ENCODE results near the gene MME.

MME gene

GRCh38 chr3:155096303-155097008 is 16.3 kb downstream of the MME start:
- Histone ChIP-seq H3K4me3 (ENCODE audit: low read length) (peak overlapping the region; percentile 26; the same call in 1 of the 2 replicates), H3K27ac (ENCODE audit: low read length) (peak overlapping the region; percentile 68), H3K4me1 (ENCODE audit: low read length) (peaks cover 49% of the 10 kb centered on the region), H3K27me3 (ENCODE audit: low read depth, low read length) (no peaks in the 10 kb centered on the region), H3K36me3 (replicated peaks; ENCODE audit: low read depth, low read length) (no peaks in the 10 kb centered on the region), H3K79me2 (ENCODE audit: low read length) (no peaks in the 10 kb centered on the region), H2AFZ (ENCODE audit: low read depth, low read length) (no peak overlapping the region), H4K20me1 (ENCODE audit: insufficient read depth, low read length) (no peaks in the 10 kb centered on the region), H3K4me2 (ENCODE audit: low read length) (peak overlapping the region; percentile 51), H3K9me3 (ENCODE audit: insufficient read depth, low read length) (no peaks in the 10 kb centered on the region), H3K9ac (ENCODE audit: low read length) (no peak overlapping the region; the same call in 1 of the 2 replicates)
- TF ChIP-seq CTCF (IDR thresholded peaks at IDR 0.05; ENCODE audit: low read depth, low read length) (no peak), EZH2phosphoT487 (IDR thresholded peaks at IDR 0.05; ENCODE audit: low read depth) (no peak)

DNA sequence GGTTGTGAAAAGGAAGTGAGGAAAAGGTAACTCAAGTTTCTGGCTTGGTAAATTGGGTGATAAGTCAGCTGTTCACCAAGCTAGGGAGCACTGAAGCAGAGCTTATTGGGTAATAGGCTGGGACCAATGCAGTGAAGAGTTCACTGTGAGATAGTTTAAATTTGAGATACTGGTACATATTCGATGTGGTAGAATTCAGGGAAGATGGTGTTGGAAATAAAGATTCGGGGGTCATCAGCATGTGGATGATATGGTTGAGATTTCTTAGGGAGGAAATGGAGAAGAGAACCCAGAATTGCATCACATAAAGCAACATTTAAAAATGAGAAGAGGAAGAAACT is 16.9 kb downstream of the MME start:
- H3K27me3 ChIP-seq (ENCODE audit: low read depth, low read length): no peaks in the 10 kb centered on the region
- no peaks in the 10 kb centered on the region for H4K20me1 ChIP-seq (ENCODE audit: insufficient read depth, low read length)
- TF ChIP-seq EZH2phosphoT487 (IDR thresholded peaks at IDR 0.05; ENCODE audit: low read depth) (no peak), CTCF (IDR thresholded peaks at IDR 0.05; ENCODE audit: low read depth, low read length) (no peak)
- peak overlapping the region; percentile 26; the same call in 1 of the 2 replicates for H3K4me3 ChIP-seq (ENCODE audit: low read length)
- no peaks in the 10 kb centered on the region for H3K36me3 ChIP-seq (replicated peaks; ENCODE audit: low read depth, low read length)
- no peaks in the 10 kb centered on the region for H3K79me2 ChIP-seq (ENCODE audit: low read length)
- peak overlapping the region; percentile 68 for H3K27ac ChIP-seq (ENCODE audit: low read length)
- peak overlapping the region; percentile 0; the same call in 1 of the 2 replicates for H2AFZ ChIP-seq (ENCODE audit: low read depth, low read length)
- peaks cover 51% of the 10 kb centered on the region for H3K4me1 ChIP-seq (ENCODE audit: low read length)
- no peaks in the 10 kb centered on the region for H3K9me3 ChIP-seq (ENCODE audit: insufficient read depth, low read length)
- no peak overlapping the region; the same call in 1 of the 2 replicates for H3K9ac ChIP-seq (ENCODE audit: low read length)
- H3K4me2 ChIP-seq (ENCODE audit: low read length): peak overlapping the region; percentile 51

- H3K4me3 ChIP-seq (ENCODE audit: low read length): no peak overlapping the region
- no peaks in the 10 kb centered on the region for H4K20me1 ChIP-seq (ENCODE audit: insufficient read depth, low read length)
- H3K4me2 ChIP-seq (ENCODE audit: low read length): no peak overlapping the region
- H3K27ac ChIP-seq (ENCODE audit: low read length): no peak overlapping the region
- H3K4me1 ChIP-seq (ENCODE audit: low read length): peaks cover 40% of the 10 kb centered on the region
- H3K9ac ChIP-seq (ENCODE audit: low read length): no peak overlapping the region
- TF ChIP-seq CTCF (IDR thresholded peaks at IDR 0.05; ENCODE audit: low read depth, low read length) (no peak), EZH2phosphoT487 (IDR thresholded peaks at IDR 0.05; ENCODE audit: low read depth) (no peak)
- no peaks in the 10 kb centered on the region for H3K36me3 ChIP-seq (replicated peaks; ENCODE audit: low read depth, low read length)
- no peaks in the 10 kb centered on the region for H3K79me2 ChIP-seq (ENCODE audit: low read length)
- no peak overlapping the region for H2AFZ ChIP-seq (ENCODE audit: low read depth, low read length)
- no peaks in the 10 kb centered on the region for H3K9me3 ChIP-seq (ENCODE audit: insufficient read depth, low read length)
- no peaks in the 10 kb centered on the region for H3K27me3 ChIP-seq (ENCODE audit: low read depth, low read length)
Measured at GRCh38 chr3:155101398-155101797, 21.3 kb downstream of the MME start.

GRCh38 chr3:155102329-155102728 is 22.2 kb downstream of the MME start:
- no peak overlapping the region for H2AFZ ChIP-seq (ENCODE audit: low read depth, low read length)
- no peak for TF ChIP-seq EZH2phosphoT487 (IDR thresholded peaks at IDR 0.05; ENCODE audit: low read depth)
- TF ChIP-seq CTCF (IDR thresholded peaks at IDR 0.05; ENCODE audit: low read depth, low read length): no peak
- H3K4me1 ChIP-seq (ENCODE audit: low read length): peaks cover 30% of the 10 kb centered on the region
- H3K27me3 ChIP-seq (ENCODE audit: low read depth, low read length): no peaks in the 10 kb centered on the region
- H3K36me3 ChIP-seq (replicated peaks; ENCODE audit: low read depth, low read length): no peaks in the 10 kb centered on the region
- H3K79me2 ChIP-seq (ENCODE audit: low read length): no peaks in the 10 kb centered on the region
- H3K4me3 ChIP-seq (ENCODE audit: low read length): no peak overlapping the region
- H3K9me3 ChIP-seq (ENCODE audit: insufficient read depth, low read length): no peaks in the 10 kb centered on the region
- no peak overlapping the region for H3K4me2 ChIP-seq (ENCODE audit: low read length)
- H4K20me1 ChIP-seq (ENCODE audit: insufficient read depth, low read length): no peaks in the 10 kb centered on the region
- H3K27ac ChIP-seq (ENCODE audit: low read length): no peak overlapping the region
- no peak overlapping the region for H3K9ac ChIP-seq (ENCODE audit: low read length)
